ENCODE measurements around the gene SEC22A.

DNA sequence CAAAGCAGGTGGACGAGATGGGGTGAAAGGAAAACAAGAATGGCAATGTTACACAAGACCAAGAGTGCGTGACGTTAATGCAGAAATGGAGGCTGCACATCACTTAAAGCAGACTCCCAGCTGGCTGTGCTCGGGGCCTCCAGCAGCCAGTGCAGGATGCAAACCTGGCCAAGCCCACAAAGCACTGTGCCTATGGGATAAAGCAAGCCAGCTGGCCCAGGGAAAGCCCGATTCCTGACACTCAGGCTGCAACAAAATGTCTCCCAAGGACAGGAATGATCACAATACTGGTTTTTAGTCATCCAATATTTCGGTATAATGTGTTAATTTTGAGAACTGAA is 86.2 kb downstream of the SEC22A start:
- TF ChIP-seq, protein P1, sequence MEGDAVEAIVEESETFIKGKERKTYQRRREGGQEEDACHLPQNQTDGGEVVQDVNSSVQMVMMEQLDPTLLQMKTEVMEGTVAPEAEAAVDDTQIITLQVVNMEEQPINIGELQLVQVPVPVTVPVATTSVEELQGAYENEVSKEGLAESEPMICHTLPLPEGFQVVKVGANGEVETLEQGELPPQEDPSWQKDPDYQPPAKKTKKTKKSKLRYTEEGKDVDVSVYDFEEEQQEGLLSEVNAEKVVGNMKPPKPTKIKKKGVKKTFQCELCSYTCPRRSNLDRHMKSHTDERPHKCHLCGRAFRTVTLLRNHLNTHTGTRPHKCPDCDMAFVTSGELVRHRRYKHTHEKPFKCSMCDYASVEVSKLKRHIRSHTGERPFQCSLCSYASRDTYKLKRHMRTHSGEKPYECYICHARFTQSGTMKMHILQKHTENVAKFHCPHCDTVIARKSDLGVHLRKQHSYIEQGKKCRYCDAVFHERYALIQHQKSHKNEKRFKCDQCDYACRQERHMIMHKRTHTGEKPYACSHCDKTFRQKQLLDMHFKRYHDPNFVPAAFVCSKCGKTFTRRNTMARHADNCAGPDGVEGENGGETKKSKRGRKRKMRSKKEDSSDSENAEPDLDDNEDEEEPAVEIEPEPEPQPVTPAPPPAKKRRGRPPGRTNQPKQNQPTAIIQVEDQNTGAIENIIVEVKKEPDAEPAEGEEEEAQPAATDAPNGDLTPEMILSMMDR (IDR thresholded peaks at IDR 0.05; ENCODE audit: low read length): no peak
- no peak for TF ChIP-seq EZH2 (IDR thresholded peaks at IDR 0.05; ENCODE audit: borderline replicate concordance, low read length)
